IMR-90 (cell line): Measurements from ENCODE around the gene EML1. TPM values are rescaled to one million over a fixed set of nuclear protein-coding genes. Genes with fewer than 3 reads are reported as not detected.

Experiments used
- ATAC-seq: fragments of 200-7000 bp; cut with Tn5 transposase; 2 replicates; pipeline ENCODE4 v1.9.1; 2020; ENCODE audit warnings: low read depth, mild to moderate bottlenecking, moderate library complexity
- BruUV-seq: library from RNA; stranded (reverse); fragments of 400-500 nt; replicated peaks from 2 replicates; lab custom pipeline; 2021; lab: Mats Ljungman, UMichigan
- CTCF ChIA-PET: fragments of 300-600 bp; formaldehyde crosslinking; extraction: SDS; loops from one replicate; lab custom pipeline; 2021; ENCODE audit warnings: antibody characterized with exemption; lab: Yijun Ruan, JAX
- POLR2A ChIA-PET: fragments of 300-600 bp; sonication (Branson Sonifier 250); formaldehyde crosslinking; loops from one replicate; lab custom pipeline; 2022; ENCODE audit warnings: antibody characterized with exemption; ENCODE audit not compliant: unreplicated experiment; lab: Charles Lee
- DNase-seq: peaks from one replicate; pipeline ENCODE4 v3.0.0; 2013
- H2AFZ ChIP-seq: replicated peaks from 2 replicates; pipeline ENCODE3; 2013; ENCODE audit warnings: low read length, mild to moderate bottlenecking; ENCODE audit not compliant: poor library complexity
- H2AK5ac ChIP-seq: 2 replicates; pipeline ENCODE4 v1.6.1; 2013; ENCODE audit warnings: low read depth, low read length, inconsistent platforms
- H2AK9ac ChIP-seq: replicated peaks from 2 replicates; pipeline ENCODE3; 2013; ENCODE audit warnings: mild to moderate bottlenecking, low read depth, low read length, moderate library complexity; ENCODE audit not compliant: poor library complexity
- H2BK120ac ChIP-seq: 2 replicates; pipeline ENCODE4 v1.6.1; 2013; ENCODE audit warnings: low read depth, low read length, inconsistent platforms
- H2BK15ac ChIP-seq: 3 replicates; pipeline ENCODE4 v1.6.1; 2013; ENCODE audit warnings: low read depth, low read length, inconsistent platforms
- H2BK20ac ChIP-seq: 2 replicates; pipeline ENCODE4 v1.6.1; 2013; ENCODE audit warnings: low read depth, mild to moderate bottlenecking, inconsistent platforms, low read length, moderate library complexity
- H2BK5ac ChIP-seq: 2 replicates; pipeline ENCODE4 v1.6.1; 2013; ENCODE audit warnings: mild to moderate bottlenecking, low read depth, low read length, inconsistent platforms; ENCODE audit not compliant: poor library complexity, severe bottlenecking
- H3K14ac ChIP-seq: replicated peaks from 2 replicates; pipeline ENCODE4 v1.6.1; 2013; ENCODE audit warnings: low read depth, low read length, inconsistent platforms
- H3K18ac ChIP-seq: 2 replicates; pipeline ENCODE4 v1.6.1; 2013; ENCODE audit warnings: low read depth, low read length, control low read depth
- H3K23ac ChIP-seq: 2 replicates; pipeline ENCODE4 v1.6.1; 2013; ENCODE audit warnings: low read depth, low read length, inconsistent platforms
- H3K27ac ChIP-seq: 2 replicates; pipeline ENCODE4 v1.5.1; 2013; ENCODE audit warnings: mild to moderate bottlenecking, control low read depth, low read length; ENCODE audit not compliant: insufficient read depth
- H3K27me3 ChIP-seq: 2 replicates; pipeline ENCODE4 v1.6.1; 2013; ENCODE audit warnings: low read length; ENCODE audit not compliant: control insufficient read depth, insufficient read depth
- H3K36me3 ChIP-seq: 2 replicates; pipeline ENCODE4 v1.6.1; 2013; ENCODE audit warnings: low read length, mixed read lengths; ENCODE audit not compliant: control insufficient read depth, insufficient read depth
- H3K4ac ChIP-seq: 2 replicates; pipeline ENCODE4 v1.6.1; 2013; ENCODE audit warnings: low read depth, low read length, inconsistent platforms
- H3K4me1 ChIP-seq: 2 replicates; pipeline ENCODE4 v1.6.1; 2013; ENCODE audit warnings: low read length, mixed read lengths; ENCODE audit not compliant: control insufficient read depth, insufficient read depth
- H3K4me2 ChIP-seq: 2 replicates; pipeline ENCODE4 v1.6.1; 2013; ENCODE audit warnings: low read depth, mild to moderate bottlenecking, control low read depth, low read length, moderate library complexity
- H3K4me3 ChIP-seq: 2 replicates; pipeline ENCODE4 v1.5.1; 2013; ENCODE audit warnings: low read depth, mild to moderate bottlenecking, control low read depth, low read length, moderate library complexity; ENCODE audit not compliant: insufficient read depth
- H3K56ac ChIP-seq: 2 replicates; pipeline ENCODE4 v1.6.1; 2013; ENCODE audit warnings: low read length, inconsistent platforms; ENCODE audit not compliant: insufficient read depth; ENCODE audit errors: extremely low read depth
- H3K79me1 ChIP-seq, 2 experiments: 2 replicates each; pipeline ENCODE4 v1.6.1; 2013; ENCODE audit warnings: low read length in 2 of 2, inconsistent platforms in 1 of 2, low read depth in 1 of 2
- H3K9ac ChIP-seq: 2 replicates; pipeline ENCODE4 v1.6.1; 2013; ENCODE audit warnings: low read depth, low read length, control low read depth
- H3K9me1 ChIP-seq: 2 replicates; pipeline ENCODE4 v1.6.1; 2013; ENCODE audit warnings: low read length, inconsistent platforms; ENCODE audit not compliant: insufficient read depth
- H3K9me3 ChIP-seq: 2 replicates; pipeline ENCODE4 v1.6.1; 2013; ENCODE audit warnings: low read length; ENCODE audit not compliant: control insufficient read depth, insufficient read depth
- H4K20me1 ChIP-seq: 2 replicates; pipeline ENCODE4 v1.6.1; 2013; ENCODE audit warnings: low read length, inconsistent platforms; ENCODE audit not compliant: insufficient read depth
- H4K5ac ChIP-seq: 2 replicates; pipeline ENCODE4 v1.6.1; 2013; ENCODE audit warnings: mild to moderate bottlenecking, low read depth, low read length, control low read depth
- H4K8ac ChIP-seq, 2 experiments: 2 replicates each; pipeline ENCODE4 v1.6.1; 2013; ENCODE audit warnings: low read depth in 2 of 2, low read length in 2 of 2, control low read depth in 1 of 2, inconsistent platforms in 1 of 2
- H4K91ac ChIP-seq: 2 replicates; pipeline ENCODE4 v1.6.1; 2013; ENCODE audit warnings: low read depth, low read length, inconsistent platforms; ENCODE audit not compliant: insufficient read depth
- BHLHE40 ChIP-seq: fragments of 150-350 bp; IDR thresholded peaks from 2 replicates; pipeline ENCODE4 v1.6.1; 2016; ENCODE audit warnings: mild to moderate bottlenecking, low read depth, low read length
- CEBPB ChIP-seq: IDR thresholded peaks from 2 replicates; pipeline ENCODE4 v1.6.1; 2012; ENCODE audit warnings: low read depth, low read length, improper control_type of control experiment
- CHD1 ChIP-seq: IDR thresholded peaks from 2 replicates; pipeline ENCODE4 v1.6.1; 2012; ENCODE audit warnings: low read depth, low read length, improper control_type of control experiment
- CTCF ChIP-seq: conservative IDR thresholded peaks from 2 replicates; pipeline ENCODE4 v1.5.1; 2012; ENCODE audit warnings: mild to moderate bottlenecking, low read depth, low read length, improper control_type of control experiment
- ELK1 ChIP-seq: fragments of 150-350 bp; IDR thresholded peaks from 2 replicates; pipeline ENCODE4 v1.6.1; 2016; ENCODE audit warnings: low read depth, mild to moderate bottlenecking, low read length, moderate library complexity, borderline replicate concordance
- MAFK ChIP-seq: IDR thresholded peaks from 2 replicates; pipeline ENCODE4 v1.6.1; 2012; ENCODE audit warnings: low read depth, low read length, improper control_type of control experiment
- MAZ ChIP-seq: IDR thresholded peaks from 2 replicates; pipeline ENCODE4 v1.6.1; 2012; ENCODE audit warnings: low read depth, mild to moderate bottlenecking, low read length, improper control_type of control experiment, moderate library complexity, borderline replicate concordance
- MXI1 ChIP-seq: IDR thresholded peaks from 2 replicates; pipeline ENCODE4 v1.6.1; 2012; ENCODE audit warnings: low read depth, mild to moderate bottlenecking, low read length, moderate library complexity, borderline replicate concordance
- NFE2L2 ChIP-seq: fragments of 150-350 bp; IDR thresholded peaks from 2 replicates; pipeline ENCODE4 v1.6.1; 2016; ENCODE audit warnings: low read depth, mild to moderate bottlenecking, low read length
- POLR2A ChIP-seq: IDR thresholded peaks from 2 replicates; pipeline ENCODE4 v1.6.1; 2012; ENCODE audit warnings: mild to moderate bottlenecking, low read depth, low read length
- RAD21 ChIP-seq: IDR thresholded peaks from 2 replicates; pipeline ENCODE4 v1.6.1; 2012; ENCODE audit warnings: low read length, improper control_type of control experiment
- RCOR1 ChIP-seq: IDR thresholded peaks from 2 replicates; pipeline ENCODE4 v1.6.1; 2012; ENCODE audit warnings: mild to moderate bottlenecking, low read length, improper control_type of control experiment; ENCODE audit not compliant: insufficient replicate concordance
- RFX5 ChIP-seq: IDR thresholded peaks from 2 replicates; pipeline ENCODE4 v1.8.0; 2012; ENCODE audit warnings: low read depth, mild to moderate bottlenecking, low read length, moderate library complexity
- USF2 ChIP-seq: fragments of 150-350 bp; IDR thresholded peaks from 2 replicates; pipeline ENCODE4 v1.6.1; 2017; ENCODE audit warnings: mild to moderate bottlenecking, antibody characterized with exemption, low read length, low read depth
- WGBS, 2 experiments: methylation state at CpG; one replicate each; pipeline versions ENCODE4 v1.1.5 to v1.1.7; 2013; ENCODE audit warnings: missing lambda C conversion rate in 2 of 2; ENCODE audit not compliant: insufficient read length in 1 of 2; ENCODE audit errors: extremely low coverage in 2 of 2; 5-methylcytosine and 5-hydroxymethylcytosine counted together
- dilution Hi-C: fragments of 300-500 bp; cut with HindIII; formaldehyde crosslinking; loops from one replicate; pipeline ENCODE4 v1.14.3; 2018; ENCODE audit warnings: low sequenced_read_pairs; ENCODE audit not compliant: unreplicated experiment
- in situ Hi-C: fragments of 300-500 bp; cut with MboI; formaldehyde crosslinking; loops from 3 replicates; pipeline ENCODE4 v1.14.3; 2019; ENCODE audit warnings: low sequenced_read_pairs, inconsistent platforms, mixed read lengths
- intact Hi-C: fragments of 100-400 bp; cut with micrococcal nuclease; formaldehyde crosslinking; loops from 2 replicates; pipeline ENCODE4 v1.10.0; 2022
- polyA plus RNA-seq, 3 experiments: library from polyadenylated mRNA; depleted of rRNA; stranded (reverse); fragments of >200 nt; gene quantifications; 2 replicates each; pipeline ENCODE4 v1.2.3, GENCODE V29; 2012; ENCODE audit warnings: low replicate concordance in 1 of 3
- total RNA-seq: library from RNA; depleted of rRNA; stranded (reverse); fragments of >200 nt; gene quantifications from 2 replicates; pipeline ENCODE4 v1.2.3, GENCODE V29; 2012

Gene EML1
- total and polyA plus RNA-seq, 2 of the 4 experiments (the other 2 are of a cell fraction): 14.0 to 42.3 TPM

- H3K4me3 ChIP-seq: no peak overlapping the region
- H2BK5ac ChIP-seq: no peak overlapping the region
- H2AFZ ChIP-seq: no peak overlapping the region
- H4K8ac ChIP-seq: peak overlapping the region in 1 of 2 experiments; percentile 21; a peak in 1 of 4 replicates
- H3K9ac ChIP-seq: no peak overlapping the region
- ChIA-PET CTCF (no interaction called here), POLR2A (no interaction called here)
- H2BK20ac ChIP-seq: no peak overlapping the region
- no peaks in the 10 kb centered on the region for H3K9me3 ChIP-seq
- no CpG with 5 or more reads among the region's 6 CpGs for WGBS, 2 experiments
- in situ Hi-C loops (no loop called here), intact Hi-C loops (no loop called here), dilution Hi-C loops (no loop called here)
- H2AK9ac ChIP-seq: no peak overlapping the region
- no peak overlapping the region for H4K91ac ChIP-seq
- H3K36me3 ChIP-seq: no peaks in the 10 kb centered on the region
- peaks cover 7% of the 10 kb centered on the region for H3K4me1 ChIP-seq
- H3K23ac ChIP-seq: no peak overlapping the region; the same call in 1 of the 2 replicates
- peaks cover 12% of the 10 kb centered on the region; the same call in 1 of the 2 replicates for H3K9me1 ChIP-seq
- no peak overlapping the region for H3K18ac ChIP-seq
- no peak overlapping the region for H3K56ac ChIP-seq
- no peak overlapping the region for H3K4me2 ChIP-seq
- no peak for DNase-seq
- H2BK15ac ChIP-seq: peak overlapping the region; percentile 53; the same call in 1 of the 3 replicates
- H2BK120ac ChIP-seq: peak overlapping the region; percentile 27; the same call in 1 of the 2 replicates
- TF ChIP-seq BHLHE40 (no peak), RFX5 (no peak), CTCF (no peak), RAD21 (no peak), NFE2L2 (no peak), POLR2A (no peak), ELK1 (no peak), MAFK (no peak), CEBPB (no peak), MAZ (no peak), CHD1 (no peak), MXI1 (no peak), USF2 (no peak), RCOR1 (no peak)
- H3K14ac ChIP-seq: no peak overlapping the region
- H2AK5ac ChIP-seq: peak overlapping the region; percentile 56
- peaks cover 14 to 44% of the 10 kb centered on the region in 2 experiments for H3K79me1 ChIP-seq
- H3K4ac ChIP-seq: no peak overlapping the region; the same call in 1 of the 2 replicates
- peaks cover 27% of the 10 kb centered on the region for H4K20me1 ChIP-seq
- H4K5ac ChIP-seq: no peak overlapping the region
- no peak for ATAC-seq
- no peak overlapping the region for H3K27ac ChIP-seq
- BruUV-seq: no TSS peak
- no peaks in the 10 kb centered on the region for H3K27me3 ChIP-seq
Measured at GRCh38 chr14:99840265-99840664, 47.1 kb downstream of the EML1 start.
